Body of pancreas (tissue), 4 donors: Measurements from ENCODE around the gene NCAM1. TPM values are rescaled to one million over a fixed set of nuclear protein-coding genes. Genes with fewer than 3 reads are reported as not detected.

Experiments
- ATAC-seq: fragments of 150-250 bp; one replicate; pipeline ENCODE4 v1.9.1; 2016
- DNase-seq, 4 donors: peaks; one replicate each; pipeline ENCODE4 v3.0.0-alpha.2; 2019
- H3K27ac ChIP-seq, 4 donors: fragments of 200-600 bp; sonication (generic); 1 replicate in 3 of 4; 2 replicates in 1 of 4; pipeline versions ENCODE4 v1.5.1 to v1.6.1; 2016 to 2019; ENCODE audit warnings: mild to moderate bottlenecking in 1 of 4, mixed read lengths in 1 of 4, moderate library complexity in 1 of 4
- H3K27me3 ChIP-seq, 2 donors: fragments of 200-600 bp; sonication (generic); one replicate each; pipeline ENCODE4 v1.6.0; 2016; ENCODE audit warnings: mild to moderate bottlenecking in 1 of 2
- H3K36me3 ChIP-seq, 2 donors: fragments of 200-600 bp; sonication (generic); replicated peaks in 1 of 2; 2 replicates each; pipeline ENCODE4 v1.5.1; 2016; ENCODE audit warnings: low read depth in 2 of 2; ENCODE audit not compliant: insufficient read depth in 1 of 2
- H3K4me1 ChIP-seq: fragments of 200-600 bp; sonication (generic); one replicate; pipeline ENCODE4 v1.6.0; 2016
- H3K4me3 ChIP-seq, 2 donors: fragments of 200-600 bp; sonication (generic); 1 replicate in 1 of 2; 2 replicates in 1 of 2; pipeline ENCODE4 v1.5.1; 2016 to 2019
- H3K9me3 ChIP-seq, 3 donors: fragments of 200-600 bp; sonication (generic); 1 replicate in 2 of 3; 2 replicates in 1 of 3; pipeline ENCODE4 v1.5.1; 2016
- CTCF ChIP-seq, 7 experiments: fragments of 450-650 bp in 4 of 7; fragments of 200-600 bp in 3 of 7; sonication (generic) in 3 of 7; IDR thresholded peaks; one replicate each; pipeline ENCODE4 v1.5.1; 2016 to 2019; ENCODE audit warnings: antibody characterized with exemption in 7 of 7
- POLR2A ChIP-seq, 3 donors: fragments of 450-650 bp; IDR thresholded peaks; one replicate each; pipeline ENCODE4 v1.6.1; 2016; ENCODE audit warnings: antibody characterized with exemption in 3 of 3, mild to moderate bottlenecking in 2 of 3
- WGBS, 2 donors: methylation state at CpG; one replicate each; pipeline ENCODE4 v1.1.5; 2017; 5-methylcytosine and 5-hydroxymethylcytosine counted together
- intact Hi-C: fragments of 100-400 bp; cut with DNase I; formaldehyde crosslinking; loops from one replicate; pipeline ENCODE4 v1.15.1; 2023
- total RNA-seq, 2 donors: library from RNA; depleted of rRNA; stranded (reverse); fragments of >200 nt; gene quantifications; one replicate each; pipeline ENCODE4 v1.1.0, GENCODE V29; 2016

Gene NCAM1
- total RNA-seq, 2 donors from 2014 or later = 10.1 to 26.0 TPM

GRCh38 chr11:113272281-113272680, 311.1 kb downstream of the NCAM1 start:
- intact Hi-C loops = no loop called here
- no peak for ATAC-seq
- DNase-seq = no peak
- no peak overlapping the region for H3K27ac ChIP-seq
- H3K9me3 ChIP-seq = no peaks in the 10 kb centered on the region
- H3K4me1 ChIP-seq = no peaks in the 10 kb centered on the region
- 17 to 79% methylated on average over 2 to 5 of the region's 5 CpGs for WGBS, 2 donors
- H3K4me3 ChIP-seq = no peak overlapping the region
- no peaks in the 10 kb centered on the region for H3K36me3 ChIP-seq
- H3K27me3 ChIP-seq = no peaks in the 10 kb centered on the region
- TF ChIP-seq CTCF (IDR thresholded peaks at IDR 0.05) (no peak), POLR2A (IDR thresholded peaks at IDR 0.05) (no peak)

GRCh38 chr11:113272927-113273615, 311.9 kb downstream of the NCAM1 start:
- Histone ChIP-seq H3K4me1 (no peaks in the 10 kb centered on the region), H3K4me3 (no peak overlapping the region), H3K27ac (no peak overlapping the region), H3K36me3 (no peaks in the 10 kb centered on the region), H3K9me3 (no peaks in the 10 kb centered on the region), H3K27me3 (no peaks in the 10 kb centered on the region)
- WGBS, 2 donors = 70 to 78% methylated on average over 20 to 32 of the region's 34 CpGs
- DNase-seq (no peak), ATAC-seq (no peak)
- TF ChIP-seq CTCF (IDR thresholded peaks at IDR 0.05) (no peak), POLR2A (IDR thresholded peaks at IDR 0.05) (no peak)
- intact Hi-C loops = no loop called here

- 79 to 94% methylated on average over 7 to 10 of the region's 10 CpGs for WGBS, 2 donors
- Histone ChIP-seq H3K36me3 (no peaks in the 10 kb centered on the region), H3K27me3 (no peaks in the 10 kb centered on the region), H3K4me3 (no peak overlapping the region), H3K4me1 (no peaks in the 10 kb centered on the region), H3K27ac (no peak overlapping the region), H3K9me3 (no peaks in the 10 kb centered on the region)
- ATAC-seq = no peak
- TF ChIP-seq POLR2A (IDR thresholded peaks at IDR 0.05) = no peak
- no peak for TF ChIP-seq CTCF (IDR thresholded peaks at IDR 0.05)
- intact Hi-C loops = no loop called here
- DNase-seq = no peak
These were observed 312.5 kb downstream of the NCAM1 start for GRCh38 chr11:113273720-113274119.

- DNase-seq (no peak), ATAC-seq (no peak)
- H3K9me3 ChIP-seq = no peaks in the 10 kb centered on the region
- no peaks in the 10 kb centered on the region for H3K36me3 ChIP-seq
- no peaks in the 10 kb centered on the region for H3K4me1 ChIP-seq
- intact Hi-C loops = no loop called here
- WGBS, 2 donors = 73 to 76% methylated on average over 19 of the region's 19 CpGs
- TF ChIP-seq POLR2A (IDR thresholded peaks at IDR 0.05) (no peak), CTCF (IDR thresholded peaks at IDR 0.05) (no peak)
- no peak overlapping the region for H3K4me3 ChIP-seq
- no peak overlapping the region for H3K27ac ChIP-seq
- no peaks in the 10 kb centered on the region for H3K27me3 ChIP-seq
These were observed 313.7 kb downstream of the NCAM1 start for GRCh38 chr11:113274713-113275582.
